Measurements from ENCODE around the gene YWHAB.

DNA sequence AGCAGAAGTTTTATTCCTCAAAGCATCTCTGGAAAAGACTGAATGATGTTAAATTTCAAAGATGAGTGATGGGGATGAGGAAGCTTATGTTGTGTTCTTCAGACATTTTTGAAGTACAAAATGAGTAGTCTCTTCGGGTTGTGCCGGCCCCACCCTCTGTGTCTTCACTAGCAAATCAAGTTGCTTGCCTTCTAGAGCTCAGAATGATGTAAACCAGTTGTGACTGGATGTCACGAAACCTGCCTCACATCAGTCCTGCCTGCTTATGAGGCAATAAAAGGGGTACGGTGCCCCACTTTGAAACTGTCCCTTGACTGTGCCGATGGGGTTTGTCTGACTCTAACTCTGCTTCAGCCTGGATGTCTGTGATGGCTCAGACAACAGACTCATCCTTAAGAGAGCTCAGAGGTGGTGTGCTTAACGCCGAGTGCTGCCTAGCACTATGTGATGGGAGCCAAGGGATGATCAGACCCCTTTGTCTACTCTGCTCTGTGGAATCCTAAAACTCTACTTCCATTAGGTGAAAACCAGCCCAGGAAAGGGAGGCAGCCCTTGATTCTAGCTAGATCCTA is 55.7 kb downstream of the YWHAB start:
- TF ChIP-seq, protein P1, sequence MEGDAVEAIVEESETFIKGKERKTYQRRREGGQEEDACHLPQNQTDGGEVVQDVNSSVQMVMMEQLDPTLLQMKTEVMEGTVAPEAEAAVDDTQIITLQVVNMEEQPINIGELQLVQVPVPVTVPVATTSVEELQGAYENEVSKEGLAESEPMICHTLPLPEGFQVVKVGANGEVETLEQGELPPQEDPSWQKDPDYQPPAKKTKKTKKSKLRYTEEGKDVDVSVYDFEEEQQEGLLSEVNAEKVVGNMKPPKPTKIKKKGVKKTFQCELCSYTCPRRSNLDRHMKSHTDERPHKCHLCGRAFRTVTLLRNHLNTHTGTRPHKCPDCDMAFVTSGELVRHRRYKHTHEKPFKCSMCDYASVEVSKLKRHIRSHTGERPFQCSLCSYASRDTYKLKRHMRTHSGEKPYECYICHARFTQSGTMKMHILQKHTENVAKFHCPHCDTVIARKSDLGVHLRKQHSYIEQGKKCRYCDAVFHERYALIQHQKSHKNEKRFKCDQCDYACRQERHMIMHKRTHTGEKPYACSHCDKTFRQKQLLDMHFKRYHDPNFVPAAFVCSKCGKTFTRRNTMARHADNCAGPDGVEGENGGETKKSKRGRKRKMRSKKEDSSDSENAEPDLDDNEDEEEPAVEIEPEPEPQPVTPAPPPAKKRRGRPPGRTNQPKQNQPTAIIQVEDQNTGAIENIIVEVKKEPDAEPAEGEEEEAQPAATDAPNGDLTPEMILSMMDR (conservative IDR thresholded peaks at IDR 0.05; ENCODE audit: low read length), result no peak
- no peak for TF ChIP-seq EZH2phosphoT487 (IDR thresholded peaks at IDR 0.05; ENCODE audit: borderline replicate concordance)

Measured in Loucy (cell line).